Liver (tissue), 9 donors: ENCODE measurements around the gene SLC25A38. TPM values are rescaled to one million over a fixed set of nuclear protein-coding genes. Genes with fewer than 3 reads are reported as not detected.
A peak's percentile ranks its signal among the peaks of the same experiment; 100 is the strongest.

Experiments used
- DNase-seq: peaks from one replicate; pipeline ENCODE4 v3.0.0-alpha.2; 2017; ENCODE audit warnings: low spot score
- H3K27ac ChIP-seq, 2 donors: one replicate each; pipeline ENCODE4 v1.7.0; 2013; ENCODE audit warnings: inconsistent platforms in 2 of 2, low read length in 2 of 2, control low read depth in 1 of 2, low read depth in 1 of 2, mild to moderate bottlenecking in 1 of 2
- H3K27me3 ChIP-seq, 4 donors: one replicate each; pipeline versions ENCODE4 v1.6.1 to v1.7.0; 2013; ENCODE audit warnings: low read length in 3 of 4, inconsistent platforms in 1 of 4, mild to moderate bottlenecking in 1 of 4, moderate library complexity in 1 of 4; ENCODE audit not compliant: control insufficient read depth in 4 of 4, insufficient read depth in 4 of 4
- H3K36me3 ChIP-seq, 4 donors: one replicate each; pipeline versions ENCODE4 v1.6.1 to v1.7.0; 2013; ENCODE audit warnings: low read length in 3 of 4, mild to moderate bottlenecking in 3 of 4, low read depth in 1 of 4, moderate library complexity in 1 of 4; ENCODE audit not compliant: control insufficient read depth in 4 of 4, insufficient read depth in 3 of 4
- H3K4me1 ChIP-seq, 4 donors: one replicate each; pipeline versions ENCODE4 v1.6.1 to v1.7.0; 2013; ENCODE audit warnings: low read length in 3 of 4, mild to moderate bottlenecking in 3 of 4, moderate library complexity in 1 of 4; ENCODE audit not compliant: control insufficient read depth in 4 of 4, insufficient read depth in 4 of 4
- H3K4me3 ChIP-seq, 3 donors: one replicate each; pipeline versions ENCODE4 v1.6.1 to v1.7.0; 2013; ENCODE audit warnings: low read length in 3 of 3, control low read depth in 1 of 3, low read depth in 1 of 3, mild to moderate bottlenecking in 1 of 3
- H3K9ac ChIP-seq, 2 donors: one replicate each; pipeline ENCODE4 v1.7.0; 2013; ENCODE audit warnings: low read length in 2 of 2, mild to moderate bottlenecking in 2 of 2, moderate library complexity in 2 of 2, control low read depth in 1 of 2, low read depth in 1 of 2
- H3K9me3 ChIP-seq, 4 donors: one replicate each; pipeline versions ENCODE4 v1.6.1 to v1.7.0; 2013; ENCODE audit warnings: low read length in 3 of 4; ENCODE audit not compliant: control insufficient read depth in 4 of 4
- EGR1 ChIP-seq, 2 donors: IDR thresholded peaks; 2 replicates each; pipeline ENCODE4 v1.6.1; 2016 to 2018; ENCODE audit warnings: antibody characterized with exemption in 2 of 2, low read depth in 2 of 2
- GABPA ChIP-seq, 2 donors: IDR thresholded peaks in 1 of 2; conservative IDR thresholded peaks in 1 of 2; 2 replicates each; pipeline ENCODE4 v1.6.1; 2016; ENCODE audit warnings: antibody characterized with exemption in 2 of 2, mild to moderate bottlenecking in 1 of 2, moderate library complexity in 1 of 2
- JUND ChIP-seq, 2 donors: IDR thresholded peaks; 2 replicates each; pipeline ENCODE4 v1.6.1; 2016; ENCODE audit warnings: antibody characterized with exemption in 2 of 2
- NR2F2 ChIP-seq: IDR thresholded peaks from 2 replicates; pipeline ENCODE4 v1.6.1; 2016; ENCODE audit warnings: antibody characterized with exemption
- RAD21 ChIP-seq, 2 donors: IDR thresholded peaks; 2 replicates each; pipeline ENCODE4 v1.6.1; 2016; ENCODE audit warnings: antibody characterized with exemption in 2 of 2, mild to moderate bottlenecking in 2 of 2
- TAF1 ChIP-seq: conservative IDR thresholded peaks from 2 replicates; pipeline ENCODE4 v1.6.1; 2016; ENCODE audit warnings: antibody characterized with exemption, mild to moderate bottlenecking
- YY1 ChIP-seq: IDR thresholded peaks from 2 replicates; pipeline ENCODE4 v1.6.1; 2016; ENCODE audit warnings: antibody characterized with exemption, mild to moderate bottlenecking
- WGBS: extraction: QIAGEN DNeasy Blood & Tissue Kit; methylation state at CpG from one replicate; pipeline ENCODE4 v1.1.7; 2013; 5-methylcytosine and 5-hydroxymethylcytosine counted together
- polyA plus RNA-seq, 2 donors: library from polyadenylated mRNA; stranded (reverse) in 1 of 2; unstranded in 1 of 2; fragments of 200-250 nt in 1 of 2; fragments of >200 nt in 1 of 2; fragmentation: Nextera tagmentation in 1 of 2; extraction: Ambion mirVana in 1 of 2; gene quantifications; one replicate each; pipeline versions ENCODE4 v1.2.1 to v1.2.3, GENCODE V29; 2013 to 2015
- total RNA-seq, 2 donors: library from RNA; depleted of rRNA; stranded (reverse); fragments of >200 nt; gene quantifications; one replicate each; pipeline ENCODE4 v1.2.3, GENCODE V29; 2014
- TF ChIP-seq, protein P1 (sequence below): IDR thresholded peaks from 2 replicates; pipeline ENCODE4 v1.6.1; 2016; ENCODE audit warnings: antibody characterized with exemption
- TF ChIP-seq, protein P2 (sequence below): fragments of 150-350 bp; IDR thresholded peaks from 2 replicates; pipeline ENCODE4 v1.5.1; 2017; ENCODE audit warnings: improper control_type of control experiment, low read depth, low read length; ENCODE audit not compliant: missing input control
- TF ChIP-seq, protein P3 (sequence below): IDR thresholded peaks from 2 replicates; pipeline ENCODE4 v1.6.1; 2016; ENCODE audit warnings: antibody characterized with exemption
- TF ChIP-seq, protein P4 (sequence below): IDR thresholded peaks from 2 replicates; pipeline ENCODE4 v1.6.1; 2016; ENCODE audit warnings: antibody characterized with exemption
- TF ChIP-seq, protein P5 (sequence below): IDR thresholded peaks from 2 replicates; pipeline ENCODE4 v1.6.1; 2016; ENCODE audit warnings: antibody characterized with exemption, mild to moderate bottlenecking
- donor health status: healthy.
- donor health status: healthy.
- donor health status: healthy.
- donor health status: healthy.
- donor health status: healthy.

The SLC25A38 gene
- total and polyA plus RNA-seq, 4 donors = 19.8 to 44.4 (median 24.3) TPM

DNA sequence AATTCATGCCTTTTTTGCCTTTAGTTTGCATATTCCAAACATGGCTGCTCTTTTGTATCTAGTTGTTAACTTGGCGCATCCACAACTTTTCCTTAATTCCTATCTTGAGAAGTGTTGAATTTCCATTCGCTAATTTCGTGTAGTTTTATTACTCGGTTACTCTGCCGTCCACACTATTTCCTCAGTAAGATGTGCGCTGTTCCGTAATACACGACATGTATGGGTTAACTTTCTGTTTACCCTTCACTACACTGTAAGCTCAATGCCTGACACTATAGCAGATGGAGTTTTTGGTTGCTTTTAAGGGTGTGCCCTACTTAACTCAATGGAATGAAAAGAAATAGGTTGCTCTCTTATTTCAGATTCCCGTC is 24.1 kb downstream of the SLC25A38 start:
- peak overlapping the region; percentile 73 to 95 for H3K9ac ChIP-seq
- TF ChIP-seq, protein P1, sequence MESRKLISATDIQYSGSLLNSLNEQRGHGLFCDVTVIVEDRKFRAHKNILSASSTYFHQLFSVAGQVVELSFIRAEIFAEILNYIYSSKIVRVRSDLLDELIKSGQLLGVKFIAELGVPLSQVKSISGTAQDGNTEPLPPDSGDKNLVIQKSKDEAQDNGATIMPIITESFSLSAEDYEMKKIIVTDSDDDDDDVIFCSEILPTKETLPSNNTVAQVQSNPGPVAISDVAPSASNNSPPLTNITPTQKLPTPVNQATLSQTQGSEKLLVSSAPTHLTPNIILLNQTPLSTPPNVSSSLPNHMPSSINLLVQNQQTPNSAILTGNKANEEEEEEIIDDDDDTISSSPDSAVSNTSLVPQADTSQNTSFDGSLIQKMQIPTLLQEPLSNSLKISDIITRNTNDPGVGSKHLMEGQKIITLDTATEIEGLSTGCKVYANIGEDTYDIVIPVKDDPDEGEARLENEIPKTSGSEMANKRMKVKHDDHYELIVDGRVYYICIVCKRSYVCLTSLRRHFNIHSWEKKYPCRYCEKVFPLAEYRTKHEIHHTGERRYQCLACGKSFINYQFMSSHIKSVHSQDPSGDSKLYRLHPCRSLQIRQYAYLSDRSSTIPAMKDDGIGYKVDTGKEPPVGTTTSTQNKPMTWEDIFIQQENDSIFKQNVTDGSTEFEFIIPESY = no peak
- TF ChIP-seq EGR1 (IDR thresholded peaks at IDR 0.05; ENCODE audit: low read depth in 2 of 2) = no peak
- TF ChIP-seq TAF1 = no peak
- TF ChIP-seq, protein P2, sequence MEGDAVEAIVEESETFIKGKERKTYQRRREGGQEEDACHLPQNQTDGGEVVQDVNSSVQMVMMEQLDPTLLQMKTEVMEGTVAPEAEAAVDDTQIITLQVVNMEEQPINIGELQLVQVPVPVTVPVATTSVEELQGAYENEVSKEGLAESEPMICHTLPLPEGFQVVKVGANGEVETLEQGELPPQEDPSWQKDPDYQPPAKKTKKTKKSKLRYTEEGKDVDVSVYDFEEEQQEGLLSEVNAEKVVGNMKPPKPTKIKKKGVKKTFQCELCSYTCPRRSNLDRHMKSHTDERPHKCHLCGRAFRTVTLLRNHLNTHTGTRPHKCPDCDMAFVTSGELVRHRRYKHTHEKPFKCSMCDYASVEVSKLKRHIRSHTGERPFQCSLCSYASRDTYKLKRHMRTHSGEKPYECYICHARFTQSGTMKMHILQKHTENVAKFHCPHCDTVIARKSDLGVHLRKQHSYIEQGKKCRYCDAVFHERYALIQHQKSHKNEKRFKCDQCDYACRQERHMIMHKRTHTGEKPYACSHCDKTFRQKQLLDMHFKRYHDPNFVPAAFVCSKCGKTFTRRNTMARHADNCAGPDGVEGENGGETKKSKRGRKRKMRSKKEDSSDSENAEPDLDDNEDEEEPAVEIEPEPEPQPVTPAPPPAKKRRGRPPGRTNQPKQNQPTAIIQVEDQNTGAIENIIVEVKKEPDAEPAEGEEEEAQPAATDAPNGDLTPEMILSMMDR = no peak
- TF ChIP-seq GABPA (IDR thresholded peaks at IDR 0.05 in 1 of 2, conservative IDR thresholded peaks at IDR 0.05 in 1 of 2) = no peak
- WGBS = 8% methylated on average over 9 of the region's 9 CpGs
- H3K27ac ChIP-seq = peak overlapping the region; percentile 79 to 84
- peaks cover 6 to 40% (median 35%) of the 10 kb centered on the region in 4 donors for H3K36me3 ChIP-seq
- peak overlapping the region; percentile 77 to 90 (median 83) for H3K4me3 ChIP-seq
- H3K9me3 ChIP-seq = no peaks in the 10 kb centered on the region
- DNase-seq = no peak
- H3K27me3 ChIP-seq = no peaks in the 10 kb centered on the region
- peaks cover 2 to 19% (median 9%) of the 10 kb centered on the region in 4 donors for H3K4me1 ChIP-seq

DNA sequence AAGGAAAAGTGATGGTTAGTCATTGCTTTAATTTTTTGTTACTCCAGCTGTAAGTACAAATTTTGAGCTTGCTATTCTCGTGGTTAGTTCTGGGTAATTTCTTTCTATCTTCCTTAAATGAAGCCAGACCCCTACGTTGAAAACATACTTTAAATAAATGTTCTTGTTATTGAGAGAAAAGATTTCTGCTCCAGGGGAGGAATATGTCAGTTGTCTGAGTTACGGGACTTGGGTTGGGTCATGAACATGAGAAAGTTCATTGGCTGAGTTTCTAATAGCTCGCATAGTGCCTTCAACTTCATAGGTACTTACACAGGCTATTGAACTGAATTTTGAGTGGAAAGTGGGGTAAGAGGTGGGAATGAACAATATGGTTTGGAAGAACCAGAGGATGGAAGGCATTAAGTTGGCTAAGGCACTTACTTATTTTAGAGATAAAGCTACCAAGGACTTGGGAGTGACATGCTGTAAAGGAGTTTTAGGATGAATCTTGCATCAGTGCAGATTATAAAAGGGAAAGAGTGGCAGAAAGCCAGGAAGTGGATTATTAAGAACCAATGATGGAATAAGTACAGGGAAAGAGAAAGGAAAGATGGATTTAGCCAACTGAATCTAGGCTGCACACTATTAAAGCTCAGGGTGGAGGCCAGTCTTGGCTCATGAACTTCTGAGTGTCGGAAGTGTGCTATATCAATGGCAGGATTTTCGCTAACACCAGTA is 24.8 kb downstream of the SLC25A38 start:
- H3K27me3 ChIP-seq = no peaks in the 10 kb centered on the region
- H3K4me3 ChIP-seq = peak overlapping the region in 2 of 3 donors; percentile 77 to 90
- H3K9me3 ChIP-seq = no peaks in the 10 kb centered on the region
- H3K27ac ChIP-seq = no peak overlapping the region
- peaks cover 2 to 19% (median 9%) of the 10 kb centered on the region in 4 donors for H3K4me1 ChIP-seq
- H3K9ac ChIP-seq = peak overlapping the region in 1 of 2 donors; percentile 95
- 80% methylated on average over 6 of the region's 6 CpGs for WGBS
- no peak for DNase-seq
- peaks cover 12 to 47% (median 41%) of the 10 kb centered on the region in 4 donors for H3K36me3 ChIP-seq
- TF ChIP-seq JUND (IDR thresholded peaks at IDR 0.05) = no peak
- TF ChIP-seq, protein P3, sequence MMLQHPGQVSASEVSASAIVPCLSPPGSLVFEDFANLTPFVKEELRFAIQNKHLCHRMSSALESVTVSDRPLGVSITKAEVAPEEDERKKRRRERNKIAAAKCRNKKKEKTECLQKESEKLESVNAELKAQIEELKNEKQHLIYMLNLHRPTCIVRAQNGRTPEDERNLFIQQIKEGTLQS = no peak
- no peak for TF ChIP-seq YY1
- TF ChIP-seq, protein P1 = no peak
- TF ChIP-seq NR2F2 = no peak
- TF ChIP-seq EGR1 (IDR thresholded peaks at IDR 0.05; ENCODE audit: low read depth in 2 of 2) = no peak
- TF ChIP-seq, protein P2 = no peak
- TF ChIP-seq, protein P4, sequence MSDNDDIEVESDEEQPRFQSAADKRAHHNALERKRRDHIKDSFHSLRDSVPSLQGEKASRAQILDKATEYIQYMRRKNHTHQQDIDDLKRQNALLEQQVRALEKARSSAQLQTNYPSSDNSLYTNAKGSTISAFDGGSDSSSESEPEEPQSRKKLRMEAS = no peak
- TF ChIP-seq, protein P5, sequence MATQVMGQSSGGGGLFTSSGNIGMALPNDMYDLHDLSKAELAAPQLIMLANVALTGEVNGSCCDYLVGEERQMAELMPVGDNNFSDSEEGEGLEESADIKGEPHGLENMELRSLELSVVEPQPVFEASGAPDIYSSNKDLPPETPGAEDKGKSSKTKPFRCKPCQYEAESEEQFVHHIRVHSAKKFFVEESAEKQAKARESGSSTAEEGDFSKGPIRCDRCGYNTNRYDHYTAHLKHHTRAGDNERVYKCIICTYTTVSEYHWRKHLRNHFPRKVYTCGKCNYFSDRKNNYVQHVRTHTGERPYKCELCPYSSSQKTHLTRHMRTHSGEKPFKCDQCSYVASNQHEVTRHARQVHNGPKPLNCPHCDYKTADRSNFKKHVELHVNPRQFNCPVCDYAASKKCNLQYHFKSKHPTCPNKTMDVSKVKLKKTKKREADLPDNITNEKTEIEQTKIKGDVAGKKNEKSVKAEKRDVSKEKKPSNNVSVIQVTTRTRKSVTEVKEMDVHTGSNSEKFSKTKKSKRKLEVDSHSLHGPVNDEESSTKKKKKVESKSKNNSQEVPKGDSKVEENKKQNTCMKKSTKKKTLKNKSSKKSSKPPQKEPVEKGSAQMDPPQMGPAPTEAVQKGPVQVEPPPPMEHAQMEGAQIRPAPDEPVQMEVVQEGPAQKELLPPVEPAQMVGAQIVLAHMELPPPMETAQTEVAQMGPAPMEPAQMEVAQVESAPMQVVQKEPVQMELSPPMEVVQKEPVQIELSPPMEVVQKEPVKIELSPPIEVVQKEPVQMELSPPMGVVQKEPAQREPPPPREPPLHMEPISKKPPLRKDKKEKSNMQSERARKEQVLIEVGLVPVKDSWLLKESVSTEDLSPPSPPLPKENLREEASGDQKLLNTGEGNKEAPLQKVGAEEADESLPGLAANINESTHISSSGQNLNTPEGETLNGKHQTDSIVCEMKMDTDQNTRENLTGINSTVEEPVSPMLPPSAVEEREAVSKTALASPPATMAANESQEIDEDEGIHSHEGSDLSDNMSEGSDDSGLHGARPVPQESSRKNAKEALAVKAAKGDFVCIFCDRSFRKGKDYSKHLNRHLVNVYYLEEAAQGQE = no peak
- TF ChIP-seq TAF1 = no peak
- TF ChIP-seq RAD21 (IDR thresholded peaks at IDR 0.05) = no peak
